CD14-positive monocyte (primary cell): Measurements from ENCODE around the gene BCL2A1. TPM values are rescaled to one million over a fixed set of nuclear protein-coding genes. Genes with fewer than 3 reads are reported as not detected.

Experiments
- DNase-seq, 3 donors: peaks; one replicate each; pipeline ENCODE4 v3.0.0-alpha.2; 2011 to 2022
- H2AFZ ChIP-seq: 2 replicates; pipeline ENCODE4 v1.6.0; 2012; ENCODE audit warnings: mild to moderate bottlenecking, low read depth, low read length, inconsistent platforms; ENCODE audit not compliant: insufficient read depth, poor library complexity, severe bottlenecking
- H3K27ac ChIP-seq, 2 donors: 1 replicate in 1 of 2; 2 replicates in 1 of 2; pipeline ENCODE4 v1.5.1; 2012 to 2013; ENCODE audit warnings: low read length in 2 of 2, control low read depth in 1 of 2, inconsistent platforms in 1 of 2, low read depth in 1 of 2, mild to moderate bottlenecking in 1 of 2
- H3K27me3 ChIP-seq, 2 donors: one replicate each; pipeline versions ENCODE4 v1.6.0 to v1.6.1; 2011 to 2013; ENCODE audit warnings: low read length in 2 of 2; ENCODE audit not compliant: control insufficient read depth in 2 of 2, insufficient read depth in 2 of 2
- H3K36me3 ChIP-seq, 2 donors: replicated peaks in 1 of 2; 1 replicate in 1 of 2; 2 replicates in 1 of 2; pipeline versions ENCODE4 v1.5.1 to v1.6.1; 2012 to 2013; ENCODE audit warnings: low read length in 2 of 2, control low read depth in 1 of 2, inconsistent platforms in 1 of 2, mild to moderate bottlenecking in 1 of 2; ENCODE audit not compliant: insufficient read depth in 2 of 2, control insufficient read depth in 1 of 2
- H3K4me1 ChIP-seq, 2 donors: 1 replicate in 1 of 2; 2 replicates in 1 of 2; pipeline versions ENCODE4 v1.5.1 to v1.6.1; 2012 to 2013; ENCODE audit warnings: low read length in 2 of 2, control low read depth in 1 of 2, inconsistent platforms in 1 of 2, mild to moderate bottlenecking in 1 of 2, moderate library complexity in 1 of 2; ENCODE audit not compliant: insufficient read depth in 2 of 2, control insufficient read depth in 1 of 2
- H3K4me2 ChIP-seq: replicated peaks from 2 replicates; pipeline ENCODE3; 2012; ENCODE audit warnings: low read length, moderate library complexity, mild to moderate bottlenecking; ENCODE audit not compliant: poor library complexity, severe bottlenecking; ENCODE audit errors: extremely low read depth
- H3K4me3 ChIP-seq, 3 experiments: fragments of 200-600 bp in 1 of 3; sonication (generic) in 1 of 3; replicated peaks in 1 of 3; 1 replicate in 2 of 3; 2 replicates in 1 of 3; pipeline ENCODE4 v1.5.1; 2011 to 2013; ENCODE audit warnings: low read length in 3 of 3, mild to moderate bottlenecking in 3 of 3, control low read depth in 2 of 3, low read depth in 2 of 3, inconsistent platforms in 1 of 3, moderate library complexity in 1 of 3
- H3K79me2 ChIP-seq: 2 replicates; pipeline ENCODE4 v1.6.0; 2012; ENCODE audit warnings: mild to moderate bottlenecking, control low read depth, inconsistent platforms, low read length, moderate library complexity; ENCODE audit not compliant: insufficient read depth
- H3K9ac ChIP-seq: 2 replicates; pipeline ENCODE4 v1.6.0; 2017; ENCODE audit warnings: low read length, mild to moderate bottlenecking; ENCODE audit not compliant: insufficient read depth, poor library complexity, severe bottlenecking
- H3K9me3 ChIP-seq, 2 donors: replicated peaks in 1 of 2; 1 replicate in 1 of 2; 2 replicates in 1 of 2; pipeline versions ENCODE4 v1.5.1 to v1.6.1; 2012 to 2013; ENCODE audit warnings: low read length in 2 of 2, control low read depth in 1 of 2; ENCODE audit not compliant: control insufficient read depth in 1 of 2, insufficient read depth in 1 of 2
- H4K20me1 ChIP-seq: 2 replicates; pipeline ENCODE4 v1.6.0; 2012; ENCODE audit warnings: mild to moderate bottlenecking, low read length, control low read depth, moderate library complexity; ENCODE audit not compliant: insufficient read depth
- H3K27ac Mint-ChIP-seq, 7 donors: one replicate each; pipeline ENCODE4 v1.8.0; 2020; ENCODE audit warnings: mild to moderate bottlenecking in 7 of 7, mixed read lengths in 7 of 7, moderate library complexity in 6 of 7, inconsistent platforms in 2 of 7
- H3K27me3 Mint-ChIP-seq, 3 donors: one replicate each; pipeline ENCODE4 v1.8.0; 2021 to 2022; ENCODE audit warnings: low read depth in 3 of 3, mild to moderate bottlenecking in 3 of 3, mixed read lengths in 3 of 3, moderate library complexity in 3 of 3, inconsistent platforms in 1 of 3
- H3K36me3 Mint-ChIP-seq, 2 donors: one replicate each; pipeline ENCODE4 v1.8.0; 2020; ENCODE audit warnings: mixed read lengths in 2 of 2, inconsistent platforms in 1 of 2, mild to moderate bottlenecking in 1 of 2
- H3K4me1 Mint-ChIP-seq: one replicate; pipeline ENCODE4 v1.8.0; 2020; ENCODE audit warnings: mild to moderate bottlenecking, mixed read lengths
- H3K4me3 Mint-ChIP-seq, 2 donors: one replicate each; pipeline ENCODE4 v1.8.0; 2020; ENCODE audit warnings: mild to moderate bottlenecking in 2 of 2, mixed read lengths in 2 of 2, moderate library complexity in 1 of 2
- H3K9me3 Mint-ChIP-seq, 7 donors: one replicate each; pipeline ENCODE4 v1.8.0; 2020 to 2022; ENCODE audit warnings: mixed read lengths in 7 of 7, mild to moderate bottlenecking in 6 of 7, moderate library complexity in 6 of 7, inconsistent platforms in 2 of 7
- WGBS: methylation state at CpG from one replicate; pipeline ENCODE4 v1.1.5; 2013; ENCODE audit warnings: missing lambda C conversion rate; ENCODE audit not compliant: insufficient coverage; 5-methylcytosine and 5-hydroxymethylcytosine counted together
- intact Hi-C, 2 donors: fragments of 100-400 bp; cut with micrococcal nuclease; formaldehyde crosslinking; loops; one replicate each; pipeline versions ENCODE4 v1.15.0 to v1.15.1; 2023
- polyA plus RNA-seq, 3 donors: library from polyadenylated mRNA; depleted of rRNA in 1 of 3; unstranded in 2 of 3; stranded (reverse) in 1 of 3; fragments of 300-500 nt in 2 of 3; fragments of >200 nt in 1 of 3; fragmentation: Illumina TruSeq in 2 of 3; gene quantifications; 1 replicate in 2 of 3; 2 replicates in 1 of 3; pipeline ENCODE4 v1.2.3, GENCODE V29; 2012 to 2021
- TF ChIP-seq, protein P1 (sequence below): fragments of 200-600 bp; IDR thresholded peaks from one replicate; pipeline ENCODE4 v1.8.0; 2022; ENCODE audit warnings: antibody characterized with exemption, mild to moderate bottlenecking

The BCL2A1 gene
- polyA plus RNA-seq, 3 donors = 277 to 465 (median 350) TPM

DNA sequence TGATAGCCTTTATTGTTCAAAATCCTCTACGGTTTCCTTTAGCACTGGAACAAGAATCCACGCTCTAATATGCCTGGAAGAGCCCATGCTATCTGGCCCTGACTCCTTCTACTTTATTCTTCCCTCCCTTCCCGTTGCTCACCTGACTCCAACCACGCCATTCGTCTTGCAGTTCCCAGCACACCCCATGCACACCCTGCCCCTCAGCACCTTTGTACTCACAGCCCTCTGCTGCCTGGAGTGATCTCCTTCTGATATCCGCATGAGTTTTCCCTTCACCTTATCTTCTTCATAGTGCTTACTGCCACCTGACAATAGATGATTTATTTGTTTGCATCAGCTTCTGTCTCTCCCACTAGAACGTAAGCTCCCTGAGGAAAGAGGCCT, 16.6 kb upstream of the BCL2A1 start:
- Histone ChIP-seq H2AFZ (no peak overlapping the region), H3K79me2 (no peaks in the 10 kb centered on the region), H3K4me2 (no peak overlapping the region), H4K20me1 (no peaks in the 10 kb centered on the region), H3K4me1 (peaks cover 44% of the 10 kb centered on the region in 2 donors), H3K27me3 (no peaks in the 10 kb centered on the region), H3K27ac (no peak overlapping the region), H3K9ac (no peak overlapping the region), H3K36me3 (no peaks in the 10 kb centered on the region), H3K4me3 (no peak overlapping the region), H3K9me3 (no peaks in the 10 kb centered on the region)
- 100% methylated on average over 5 of the region's 7 CpGs for WGBS
- H3K4me3 Mint-ChIP-seq = no peak overlapping the region
- TF ChIP-seq, protein P1, sequence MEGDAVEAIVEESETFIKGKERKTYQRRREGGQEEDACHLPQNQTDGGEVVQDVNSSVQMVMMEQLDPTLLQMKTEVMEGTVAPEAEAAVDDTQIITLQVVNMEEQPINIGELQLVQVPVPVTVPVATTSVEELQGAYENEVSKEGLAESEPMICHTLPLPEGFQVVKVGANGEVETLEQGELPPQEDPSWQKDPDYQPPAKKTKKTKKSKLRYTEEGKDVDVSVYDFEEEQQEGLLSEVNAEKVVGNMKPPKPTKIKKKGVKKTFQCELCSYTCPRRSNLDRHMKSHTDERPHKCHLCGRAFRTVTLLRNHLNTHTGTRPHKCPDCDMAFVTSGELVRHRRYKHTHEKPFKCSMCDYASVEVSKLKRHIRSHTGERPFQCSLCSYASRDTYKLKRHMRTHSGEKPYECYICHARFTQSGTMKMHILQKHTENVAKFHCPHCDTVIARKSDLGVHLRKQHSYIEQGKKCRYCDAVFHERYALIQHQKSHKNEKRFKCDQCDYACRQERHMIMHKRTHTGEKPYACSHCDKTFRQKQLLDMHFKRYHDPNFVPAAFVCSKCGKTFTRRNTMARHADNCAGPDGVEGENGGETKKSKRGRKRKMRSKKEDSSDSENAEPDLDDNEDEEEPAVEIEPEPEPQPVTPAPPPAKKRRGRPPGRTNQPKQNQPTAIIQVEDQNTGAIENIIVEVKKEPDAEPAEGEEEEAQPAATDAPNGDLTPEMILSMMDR = no peak
- H3K27me3 Mint-ChIP-seq = no peaks in the 10 kb centered on the region
- H3K36me3 Mint-ChIP-seq = peaks cover 0 to 3% of the 10 kb centered on the region in 2 donors
- DNase-seq = no peak
- H3K27ac Mint-ChIP-seq = peak overlapping the region in 5 of 7 donors; percentile 45 to 84 (median 75)
- peaks cover 0 to 3% (median 0%) of the 10 kb centered on the region in 7 donors for H3K9me3 Mint-ChIP-seq
- intact Hi-C loops = no loop called here
- peaks cover 50% of the 10 kb centered on the region for H3K4me1 Mint-ChIP-seq

DNA sequence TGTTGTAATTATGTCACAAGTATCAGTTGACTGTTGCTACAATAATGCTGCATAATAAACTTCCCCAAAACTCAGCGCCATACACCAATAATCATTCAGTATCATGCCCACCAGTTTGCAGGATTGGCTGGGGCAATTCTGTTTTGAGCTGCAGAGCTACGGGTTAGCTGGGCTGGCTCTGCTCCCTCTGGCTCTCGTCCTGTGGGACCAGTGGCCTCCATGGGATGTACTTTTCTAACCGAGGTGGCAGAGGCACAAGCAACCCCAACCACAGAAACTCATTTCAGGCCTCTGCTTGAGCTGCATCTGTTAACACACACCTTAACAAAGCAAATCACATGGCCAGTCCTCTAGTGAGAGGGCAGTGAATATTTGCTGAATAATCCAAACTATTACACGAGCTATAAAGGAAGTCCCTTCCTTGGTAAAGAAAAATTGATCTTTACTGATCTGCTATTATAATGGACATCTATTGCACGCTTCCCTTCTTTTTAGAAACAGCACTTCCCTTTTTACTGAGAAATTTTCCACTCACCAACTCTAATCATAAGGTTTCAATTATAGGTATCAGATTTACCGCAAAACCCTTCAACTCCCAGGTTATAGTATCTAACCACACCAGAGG, 10.9 kb upstream of the BCL2A1 start:
- Histone ChIP-seq H3K79me2 (peaks cover 2% of the 10 kb centered on the region), H3K9ac (peak overlapping the region; percentile 20), H3K4me2 (peak overlapping the region; percentile 19), H3K27me3 (no peaks in the 10 kb centered on the region), H3K4me3 (peak overlapping the region in 1 of 3 experiments; percentile 7), H3K36me3 (no peaks in the 10 kb centered on the region), H2AFZ (no peak overlapping the region), H3K27ac (peak overlapping the region; percentile 91 to 96), H4K20me1 (no peaks in the 10 kb centered on the region), H3K4me1 (peaks cover 71% of the 10 kb centered on the region in 2 donors), H3K9me3 (no peaks in the 10 kb centered on the region)
- 0% methylated on average over 3 of the region's 7 CpGs for WGBS
- Mint-ChIP-seq H3K4me3 (peak overlapping the region; percentile 23 to 47), H3K27ac (peak overlapping the region; percentile 99 to 100 (median 100)), H3K36me3 (peaks cover 2 to 5% of the 10 kb centered on the region in 2 donors), H3K27me3 (peaks cover 0 to 11% (median 2%) of the 10 kb centered on the region in 3 donors), H3K4me1 (peaks cover 67% of the 10 kb centered on the region), H3K9me3 (peaks cover 0 to 3% (median 0%) of the 10 kb centered on the region in 7 donors)
- intact Hi-C loops = no loop called here
- TF ChIP-seq, protein P1 = no peak
- peak; percentile 53 to 86 (median 79) for DNase-seq
